B cell (primary cell): ENCODE results near the gene ENDOV. TPM values are rescaled to one million over a fixed set of nuclear protein-coding genes. Genes with fewer than 3 reads are reported as not detected.

ENCODE experiments used
- ATAC-seq: fragments of 200-7000 bp; cut with Tn5 transposase; one replicate; pipeline ENCODE4 v1.10.0; 2021; ENCODE audit warnings: low read depth, mild to moderate bottlenecking, moderate number of reproducible peaks, moderate library complexity
- CTCF ChIA-PET: fragments of 350-600 bp; sonication (Branson Sonifier 250); formaldehyde crosslinking; loops from one replicate; lab custom pipeline; 2021; ENCODE audit warnings: antibody characterized with exemption, inconsistent platforms; lab: Charles Lee
- POLR2A ChIA-PET: fragments of 350-600 bp; sonication (Branson Sonifier 250); formaldehyde crosslinking; loops from one replicate; lab custom pipeline; 2021; ENCODE audit warnings: antibody characterized with exemption; lab: Charles Lee
- DNase-seq: peaks from one replicate; pipeline ENCODE4 v3.0.0; 2013
- H2AFZ ChIP-seq: 2 replicates; pipeline ENCODE4 v1.6.1; 2012; ENCODE audit warnings: mild to moderate bottlenecking, low read depth, low read length; ENCODE audit not compliant: insufficient read depth, poor library complexity, severe bottlenecking
- H3K27ac ChIP-seq, 2 donors: 1 replicate in 1 of 2; 2 replicates in 1 of 2; pipeline ENCODE4 v1.5.1; 2012 to 2013; ENCODE audit warnings: low read length in 2 of 2, mild to moderate bottlenecking in 2 of 2, moderate library complexity in 1 of 2
- H3K27me3 ChIP-seq, 4 experiments: fragments of 200-600 bp in 1 of 4; sonication (generic) in 1 of 4; replicated peaks in 1 of 4; 1 replicate in 2 of 4; 2 replicates in 2 of 4; pipeline versions ENCODE4 v1.6.1 to v1.7.0; 2013 to 2016; ENCODE audit warnings: low read length in 3 of 4, mild to moderate bottlenecking in 2 of 4, mixed read lengths in 1 of 4, moderate library complexity in 1 of 4; ENCODE audit not compliant: insufficient read depth in 4 of 4, control insufficient read depth in 3 of 4; ENCODE audit errors: control extremely low read depth in 1 of 4
- H3K36me3 ChIP-seq, 2 experiments: replicated peaks in 1 of 2; 1 replicate in 1 of 2; 2 replicates in 1 of 2; pipeline versions ENCODE4 v1.6.1 to v1.7.1; 2013; ENCODE audit warnings: low read length in 1 of 2; ENCODE audit not compliant: insufficient read depth in 2 of 2, control insufficient read depth in 1 of 2; ENCODE audit errors: control extremely low read depth in 1 of 2, extremely low read depth in 1 of 2
- H3K4me1 ChIP-seq, 2 donors: fragments of 200-600 bp in 1 of 2; sonication (generic) in 1 of 2; 1 replicate in 1 of 2; 2 replicates in 1 of 2; pipeline versions ENCODE4 v1.5.1 to v1.6.1; 2013 to 2017; ENCODE audit warnings: low read length in 2 of 2; ENCODE audit not compliant: control insufficient read depth in 2 of 2, insufficient read depth in 2 of 2
- H3K4me2 ChIP-seq: replicated peaks from 2 replicates; pipeline ENCODE3; 2012; ENCODE audit warnings: mild to moderate bottlenecking, low read depth, low read length; ENCODE audit not compliant: poor library complexity, severe bottlenecking
- H3K4me3 ChIP-seq, 5 experiments: fragments of 200-600 bp in 1 of 5; sonication (generic) in 1 of 5; 1 replicate in 3 of 5; 2 replicates in 2 of 5; pipeline versions ENCODE4 v1.5.1 to v1.7.0; 2011 to 2016; ENCODE audit warnings: low read length in 4 of 5, mild to moderate bottlenecking in 4 of 5, low read depth in 2 of 5, control low read depth in 1 of 5, moderate library complexity in 1 of 5; ENCODE audit not compliant: insufficient read depth in 1 of 5; ENCODE audit errors: control extremely low read depth in 1 of 5, extremely low read depth in 1 of 5
- H3K79me2 ChIP-seq: fragments of 200-600 bp; sonication (generic); one replicate; pipeline ENCODE4 v1.6.0; 2016; ENCODE audit warnings: low read length; ENCODE audit not compliant: control insufficient read depth, insufficient read depth
- H3K9ac ChIP-seq: fragments of 200-600 bp; sonication (generic); 2 replicates; pipeline ENCODE4 v1.6.1; 2017; ENCODE audit warnings: mild to moderate bottlenecking, low read length, moderate library complexity
- H3K9me3 ChIP-seq, 3 donors: one replicate each; pipeline versions ENCODE4 v1.6.1 to v1.7.1; 2013; ENCODE audit warnings: low read length in 2 of 3; ENCODE audit not compliant: control insufficient read depth in 2 of 3, insufficient read depth in 1 of 3; ENCODE audit errors: control extremely low read depth in 1 of 3
- H4K20me1 ChIP-seq: 2 replicates; pipeline ENCODE4 v1.6.0; 2012; ENCODE audit warnings: mild to moderate bottlenecking, low read length; ENCODE audit not compliant: insufficient read depth, control insufficient read depth, poor library complexity, severe bottlenecking
- H3K27ac Mint-ChIP-seq: one replicate; pipeline ENCODE4 v1.8.0; 2021; ENCODE audit warnings: mixed read lengths
- H3K27me3 Mint-ChIP-seq: one replicate; pipeline ENCODE4 v1.8.0; 2021; ENCODE audit warnings: mixed read lengths
- H3K4me1 Mint-ChIP-seq: one replicate; pipeline ENCODE4 v1.8.0; 2021; ENCODE audit warnings: mixed read lengths
- H3K4me3 Mint-ChIP-seq: one replicate; pipeline ENCODE4 v1.8.0; 2021; ENCODE audit warnings: mixed read lengths
- H3K9me3 Mint-ChIP-seq: one replicate; pipeline ENCODE4 v1.8.0; 2022; ENCODE audit warnings: mixed read lengths; ENCODE audit not compliant: insufficient read depth
- EZH2 ChIP-seq: IDR thresholded peaks from 2 replicates; pipeline ENCODE4 v1.6.1; 2012; ENCODE audit warnings: borderline replicate concordance, low read depth, mild to moderate bottlenecking, moderate library complexity, low read length; ENCODE audit not compliant: insufficient read depth, poor library complexity, severe bottlenecking
- WGBS: methylation state at CpG from one replicate; pipeline ENCODE4 v1.1.5; 2013; ENCODE audit warnings: missing lambda C conversion rate; ENCODE audit not compliant: insufficient coverage; 5-methylcytosine and 5-hydroxymethylcytosine counted together
- intact Hi-C: fragments of 100-400 bp; cut with micrococcal nuclease; formaldehyde crosslinking; loops from one replicate; pipeline ENCODE4 v1.10.0; 2022
- polyA plus RNA-seq: library from polyadenylated mRNA; depleted of rRNA; stranded (reverse); fragments of >200 nt; gene quantifications from 2 replicates; pipeline ENCODE4 v1.2.3, GENCODE V29; 2012
- total RNA-seq, 2 donors: library from RNA; stranded (reverse); fragments of 120-200 nt in 1 of 2; gene quantifications; 1 replicate in 1 of 2; 2 replicates in 1 of 2; pipeline versions ENCODE4 v1.2.3 to v1.2.4, GENCODE V29; 2013 to 2022
- TF ChIP-seq, protein P1 (sequence below): fragments of 200-600 bp; IDR thresholded peaks from one replicate; pipeline ENCODE4 v1.8.0; 2022; ENCODE audit warnings: antibody characterized with exemption, mild to moderate bottlenecking

Gene ENDOV
- total and polyA plus RNA-seq, 2 donors (not counting 1 experiment from before 2014, with no cell fraction given) = 25.3 to 49.5 TPM

DNA sequence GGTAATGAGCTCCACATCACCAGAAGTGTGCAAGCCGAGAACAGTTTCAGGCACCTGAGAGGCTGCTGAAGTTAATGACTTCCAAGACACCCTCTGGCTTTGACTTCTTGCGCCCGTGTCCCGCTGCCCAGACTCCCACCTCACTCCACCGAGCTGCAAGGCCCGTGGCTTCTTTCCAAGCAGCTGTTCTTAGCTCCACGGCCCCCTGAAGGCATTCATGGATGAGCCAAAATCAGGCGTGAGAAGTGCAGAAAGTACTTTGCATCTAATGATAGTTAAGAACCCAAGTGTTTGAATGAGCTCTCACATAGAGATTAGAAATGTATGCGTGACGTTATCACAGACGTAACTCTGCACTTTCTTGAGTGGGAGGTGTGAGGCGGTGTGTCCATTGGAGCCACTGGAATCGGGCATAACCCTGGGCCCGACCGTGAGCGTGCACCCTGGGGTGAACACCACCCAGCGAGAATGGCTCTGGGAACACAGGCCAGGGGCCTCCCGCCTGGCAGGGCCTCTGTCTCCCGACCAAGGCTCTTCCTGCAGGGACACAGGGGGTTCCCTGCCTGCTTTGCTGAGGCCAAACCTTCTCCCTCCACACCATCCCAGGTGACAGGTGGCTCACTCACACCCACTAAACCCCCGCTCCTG lies 50.5 kb downstream of the ENDOV start:
- CTCF ChIA-PET = no interaction called here
- Mint-ChIP-seq H3K4me3 (no peak overlapping the region), H3K27ac (no peak overlapping the region), H3K9me3 (no peaks in the 10 kb centered on the region), H3K4me1 (no peaks in the 10 kb centered on the region), H3K27me3 (peaks cover 52% of the 10 kb centered on the region)
- no peaks in the 10 kb centered on the region for H3K36me3 ChIP-seq
- no peaks in the 10 kb centered on the region for H4K20me1 ChIP-seq
- 89% methylated on average over 19 of the region's 20 CpGs for WGBS
- no peak overlapping the region for H3K27ac ChIP-seq
- TF ChIP-seq, protein P1, sequence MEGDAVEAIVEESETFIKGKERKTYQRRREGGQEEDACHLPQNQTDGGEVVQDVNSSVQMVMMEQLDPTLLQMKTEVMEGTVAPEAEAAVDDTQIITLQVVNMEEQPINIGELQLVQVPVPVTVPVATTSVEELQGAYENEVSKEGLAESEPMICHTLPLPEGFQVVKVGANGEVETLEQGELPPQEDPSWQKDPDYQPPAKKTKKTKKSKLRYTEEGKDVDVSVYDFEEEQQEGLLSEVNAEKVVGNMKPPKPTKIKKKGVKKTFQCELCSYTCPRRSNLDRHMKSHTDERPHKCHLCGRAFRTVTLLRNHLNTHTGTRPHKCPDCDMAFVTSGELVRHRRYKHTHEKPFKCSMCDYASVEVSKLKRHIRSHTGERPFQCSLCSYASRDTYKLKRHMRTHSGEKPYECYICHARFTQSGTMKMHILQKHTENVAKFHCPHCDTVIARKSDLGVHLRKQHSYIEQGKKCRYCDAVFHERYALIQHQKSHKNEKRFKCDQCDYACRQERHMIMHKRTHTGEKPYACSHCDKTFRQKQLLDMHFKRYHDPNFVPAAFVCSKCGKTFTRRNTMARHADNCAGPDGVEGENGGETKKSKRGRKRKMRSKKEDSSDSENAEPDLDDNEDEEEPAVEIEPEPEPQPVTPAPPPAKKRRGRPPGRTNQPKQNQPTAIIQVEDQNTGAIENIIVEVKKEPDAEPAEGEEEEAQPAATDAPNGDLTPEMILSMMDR = no peak
- no peak for TF ChIP-seq EZH2
- no peaks in the 10 kb centered on the region for H3K4me1 ChIP-seq
- no peak overlapping the region for H3K9ac ChIP-seq
- peaks cover 0 to 3% (median 0%) of the 10 kb centered on the region in 3 donors for H3K9me3 ChIP-seq
- POLR2A ChIA-PET = no interaction called here
- H2AFZ ChIP-seq = no peak overlapping the region
- no peaks in the 10 kb centered on the region for H3K79me2 ChIP-seq
- peaks cover 0 to 52% (median 11%) of the 10 kb centered on the region in 4 experiments for H3K27me3 ChIP-seq
- DNase-seq (no peak), ATAC-seq (no peak)
- H3K4me3 ChIP-seq = no peak overlapping the region
- intact Hi-C loops = no loop called here
- no peak overlapping the region for H3K4me2 ChIP-seq

DNA sequence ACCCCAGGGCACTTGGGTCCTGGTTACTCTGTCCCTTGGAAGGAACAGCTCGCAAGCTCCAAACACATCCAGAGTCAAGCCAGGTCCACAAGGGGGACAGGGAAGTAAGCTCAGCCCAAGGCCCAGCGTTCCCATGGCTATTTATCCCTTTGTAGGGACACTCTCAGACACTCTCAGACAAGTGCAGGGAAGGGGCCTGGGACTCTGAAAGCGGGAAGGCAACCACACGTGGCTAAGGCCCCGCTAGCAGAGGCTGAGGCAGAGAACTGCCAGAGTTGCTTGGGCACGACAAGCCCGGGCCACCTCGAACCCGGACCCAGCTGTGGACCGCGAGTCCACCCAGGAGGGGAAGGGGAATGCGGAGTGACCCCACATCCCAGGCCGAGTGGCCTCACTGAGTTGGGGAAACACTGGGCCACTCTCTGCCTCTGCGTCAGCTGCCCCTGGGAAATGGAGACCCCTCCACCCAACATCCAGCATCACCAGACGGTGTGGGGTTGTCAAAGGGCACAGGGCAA lies 51.3 kb downstream of the ENDOV start:
- Histone ChIP-seq H3K4me2 (no peak overlapping the region), H3K9ac (no peak overlapping the region), H2AFZ (no peak overlapping the region), H4K20me1 (no peaks in the 10 kb centered on the region), H3K27ac (no peak overlapping the region), H3K9me3 (peaks cover 0 to 3% (median 0%) of the 10 kb centered on the region in 3 donors), H3K4me3 (no peak overlapping the region), H3K36me3 (no peaks in the 10 kb centered on the region), H3K27me3 (peaks cover 0 to 56% (median 11%) of the 10 kb centered on the region in 4 experiments), H3K4me1 (no peaks in the 10 kb centered on the region), H3K79me2 (no peaks in the 10 kb centered on the region)
- Mint-ChIP-seq H3K27me3 (peaks cover 52% of the 10 kb centered on the region), H3K4me1 (no peaks in the 10 kb centered on the region), H3K4me3 (no peak overlapping the region), H3K9me3 (no peaks in the 10 kb centered on the region), H3K27ac (no peak overlapping the region)
- 89% methylated on average over 11 of the region's 15 CpGs for WGBS
- TF ChIP-seq, protein P1 = no peak
- TF ChIP-seq EZH2 = no peak
- ChIA-PET POLR2A (no interaction called here), CTCF (no interaction called here)
- intact Hi-C loops = no loop called here
- ATAC-seq (no peak), DNase-seq (no peak)
